IPS-NIHi7 (cell line): ENCODE measurements around the gene UTS2R.
A peak's percentile ranks its signal among the peaks of the same experiment; 100 is the strongest.

ENCODE experiments used
- DNase-seq: peaks from one replicate; pipeline ENCODE4 v3.0.0; 2012; ENCODE audit warnings: mixed read lengths; ENCODE audit errors: extremely low spot score

Gene UTS2R

GRCh38 chr17:82371333-82372248, at the start of gene UTS2R:
UTS2R (plus strand) TSS chr17:82371765; CDS start chr17:82374325, 2,560 bp downstream.
- peak; percentile 52 for DNase-seq

- DNase-seq = no peak
Measured at GRCh38 chr17:82321947-82322466, 49.6 kb upstream of the UTS2R start.

GRCh38 chr17:82322526-82323453, 48.8 kb upstream of the UTS2R start:
- no peak for DNase-seq

- DNase-seq = no peak
Measured at GRCh38 chr17:82323514-82324234, 47.9 kb upstream of the UTS2R start.

- no peak for DNase-seq
Measured at GRCh38 chr17:82324566-82325285, 46.8 kb upstream of the UTS2R start.

GRCh38 chr17:82325286-82326180, 46.0 kb upstream of the UTS2R start:
- no peak for DNase-seq

GRCh38 chr17:82327289-82327688, 44.3 kb upstream of the UTS2R start:
- no peak for DNase-seq

- DNase-seq = no peak
Measured at GRCh38 chr17:82327757-82328140, 43.8 kb upstream of the UTS2R start.

- no peak for DNase-seq
Measured at GRCh38 chr17:82328141-82328993, 43.2 kb upstream of the UTS2R start.

- no peak for DNase-seq
Measured at GRCh38 chr17:82328994-82329507, 42.5 kb upstream of the UTS2R start.

GRCh38 chr17:82329683-82330321, 41.8 kb upstream of the UTS2R start:
- DNase-seq = no peak

- no peak for DNase-seq
Measured at GRCh38 chr17:82330322-82331239, 41.0 kb upstream of the UTS2R start.

- DNase-seq = no peak
Measured at GRCh38 chr17:82331345-82331939, 40.1 kb upstream of the UTS2R start.

GRCh38 chr17:82332669-82333278, 38.8 kb upstream of the UTS2R start:
- DNase-seq = no peak

GRCh38 chr17:82333279-82334171, 38.0 kb upstream of the UTS2R start, which contains the start of gene SECTM1:
SECTM1 (minus strand) TSS chr17:82333766; CDS start chr17:82327240, 6,526 bp downstream.
- DNase-seq = no peak
